Heart left ventricle (tissue), 13 donors: ENCODE data around the gene ZCRB1.

Source experiments
- CTCF ChIP-seq, 12 donors: fragments of 200-600 bp; sonication (generic) in 4 of 12; IDR thresholded peaks; one replicate each; pipeline versions ENCODE4 v1.5.0 to v1.8.0; 2018 to 2022; ENCODE audit warnings: antibody characterized with exemption in 12 of 12, mild to moderate bottlenecking in 5 of 12
- POLR2A ChIP-seq, 2 donors: fragments of 450-650 bp; IDR thresholded peaks; one replicate each; pipeline ENCODE4 v1.6.1; 2017; ENCODE audit warnings: antibody characterized with exemption in 2 of 2, mild to moderate bottlenecking in 2 of 2, moderate library complexity in 2 of 2
- donor health status: ischemic (EF 13 %, LVEDD 7.1; RV severe dilation, severe dysfunction).
- donor health status: DM: no; HTN: yes; CAD: no.
- donor health status: DM: no; HTN: no; CAD: no.
- donor health status: ischemic (EF 25% LVEDD 6.9; RV normal size, moderate dysfunction).
- donor health status: ischemic (EF 25% LVEDD 5.7; RV mildly dilated, moderate dysfunction).
- donor health status: ischemic (EF 35%, LVEDD 5.7; RV mildly dilated, moderate dysfunction).
- donor health status: nonischemic (EF 11% LVEDD 7.7; RV severe dilation, severe dysfunction).
- donor health status: DM: yes; HTN: yes; CAD: no.
- donor health status: PGD.
- donor health status: ischemic (EF 29% LVEDD 5.4; RV normal size, mild dysfunction).
- donor health status: nonischemic (EF 23%, LVEDD 6.1; RV moderate dilation, normal function).

DNA sequence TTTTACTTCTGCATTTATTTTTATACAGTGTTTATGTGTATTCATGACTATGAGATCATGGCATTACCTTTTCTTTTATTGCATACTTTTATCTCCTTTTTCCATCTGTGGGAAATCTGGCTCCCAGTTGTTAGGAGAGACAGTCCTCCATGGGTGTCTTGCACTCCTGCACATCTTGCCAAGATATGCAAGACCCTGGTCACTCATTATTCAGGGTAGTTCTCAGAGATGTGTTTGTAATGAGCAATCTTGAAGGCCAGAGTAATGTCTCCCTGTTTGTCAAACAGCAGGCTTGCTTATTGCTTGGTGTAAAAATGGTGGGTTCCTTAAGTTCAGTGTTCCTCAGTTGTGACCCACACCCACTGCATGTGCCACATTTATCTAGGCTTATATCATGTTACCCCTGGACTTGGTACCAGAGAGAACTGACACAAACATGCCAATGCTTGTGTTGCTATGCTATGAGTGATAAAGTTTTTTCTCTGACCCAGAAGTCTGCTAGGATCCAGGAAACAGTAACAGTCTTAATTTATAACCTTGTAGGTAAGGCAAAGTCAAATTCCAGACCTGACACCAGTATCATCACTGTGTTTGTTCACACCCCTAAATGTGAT lies 36.9 kb upstream of the ZCRB1 start:
- TF ChIP-seq CTCF (IDR thresholded peaks at IDR 0.05) = no peak
- no peak for TF ChIP-seq POLR2A (IDR thresholded peaks at IDR 0.05)
